GM12878 (cell line): ENCODE data around the gene CLDN10. TPM values are rescaled to one million over a fixed set of nuclear protein-coding genes. Genes with fewer than 3 reads are reported as not detected.

Source experiments
- ATAC-seq: fragments of 200-7000 bp; cut with Tn5 transposase; 3 replicates; pipeline ENCODE4 v1.9.1; 2020; ENCODE audit warnings: mild to moderate bottlenecking, moderate library complexity
- BruUV-seq: library from RNA; stranded (reverse); fragments of 400-500 nt; replicated peaks from 2 replicates; lab custom pipeline; 2021; lab: Mats Ljungman, UMichigan
- CTCF ChIA-PET: fragments of 300-600 bp; sonication (Branson Sonifier 250); formaldehyde crosslinking; extraction: SDS; loops from one replicate; lab custom pipeline; 2021; ENCODE audit warnings: inconsistent platforms; lab: Yijun Ruan, JAX
- POLR2A ChIA-PET: fragments of 350-600 bp; formaldehyde crosslinking; extraction: SDS; loops from one replicate; lab custom pipeline; 2021; ENCODE audit warnings: inconsistent platforms; lab: Charles Lee
- RAD21 ChIA-PET: fragments of 300-600 bp; sonication (Branson Sonifier 250); formaldehyde crosslinking; loops from one replicate; lab custom pipeline; 2023; ENCODE audit warnings: antibody characterized with exemption; ENCODE audit not compliant: unreplicated experiment; lab: Charles Lee
- SMC1A ChIA-PET: fragments of 300-600 bp; sonication (Branson Sonifier 250); formaldehyde crosslinking; loops from one replicate; lab custom pipeline; 2023; ENCODE audit not compliant: unreplicated experiment, uncharacterized antibody; lab: Charles Lee
- DNase-seq: peaks from one replicate; pipeline ENCODE4 v3.0.0-alpha.2; 2011; ENCODE audit warnings: low read depth, low spot score
- FAIRE-seq: peaks from 3 replicates; lab custom pipeline; 2011; peaks lifted over from hg19 to GRCh38; lab: Jason Lieb, UNC
- H2AFZ ChIP-seq: 2 replicates; pipeline ENCODE4 v1.6.0; 2011; ENCODE audit warnings: low read depth, low read length, control low read depth; ENCODE audit not compliant: control insufficient read depth
- H3K27ac ChIP-seq: 2 replicates; pipeline ENCODE4 v1.5.1; 2011; ENCODE audit warnings: control low read depth; ENCODE audit not compliant: control insufficient read depth, insufficient read depth
- H3K27me3 ChIP-seq, 2 experiments: replicated peaks in 1 of 2; 2 replicates each; pipeline versions ENCODE4 v1.6.0 to v1.6.1; 2011; ENCODE audit warnings: low read length in 1 of 2; ENCODE audit not compliant: control insufficient read depth in 2 of 2, insufficient read depth in 2 of 2
- H3K36me3 ChIP-seq, 2 experiments: 2 replicates each; pipeline ENCODE4 v1.5.1; 2011; ENCODE audit warnings: low read length in 1 of 2; ENCODE audit not compliant: control insufficient read depth in 2 of 2, insufficient read depth in 2 of 2
- H3K4me1 ChIP-seq: 2 replicates; pipeline ENCODE4 v1.6.1; 2011; ENCODE audit warnings: mild to moderate bottlenecking, low read length, moderate library complexity, mixed read lengths; ENCODE audit not compliant: control insufficient read depth, insufficient read depth
- H3K4me2 ChIP-seq: 2 replicates; pipeline ENCODE4 v1.6.0; 2011; ENCODE audit warnings: control low read depth; ENCODE audit not compliant: control insufficient read depth, insufficient read depth
- H3K4me3 ChIP-seq: fragments of 200-600 bp; sonication (generic); 2 replicates; pipeline ENCODE4 v1.5.1; 2016
- H3K79me2 ChIP-seq: 2 replicates; pipeline ENCODE4 v1.6.0; 2011; ENCODE audit warnings: low read length; ENCODE audit not compliant: control insufficient read depth, insufficient read depth
- H3K9ac ChIP-seq: 2 replicates; pipeline ENCODE4 v1.8.0; 2011; ENCODE audit warnings: low read length, control low read depth, mixed read lengths; ENCODE audit not compliant: control insufficient read depth, insufficient read depth
- H3K9me3 ChIP-seq: replicated peaks from 3 replicates; pipeline ENCODE4 v1.5.1; 2011; ENCODE audit warnings: mild to moderate bottlenecking, low read length; ENCODE audit not compliant: control insufficient read depth, insufficient read depth
- H4K20me1 ChIP-seq: 2 replicates; pipeline ENCODE4 v1.6.0; 2011; ENCODE audit not compliant: control insufficient read depth, insufficient read depth
- CHD1 ChIP-seq: IDR thresholded peaks from 2 replicates; pipeline ENCODE4 v1.6.1; 2012; ENCODE audit warnings: low read depth, low read length, improper control_type of control experiment
- DPF2 ChIP-seq: fragments of 450-650 bp; IDR thresholded peaks from 2 replicates; pipeline ENCODE4 v1.6.1; 2017; ENCODE audit warnings: mild to moderate bottlenecking
- IKZF2 ChIP-seq, 2 experiments: fragments of 450-650 bp; IDR thresholded peaks; 2 replicates each; pipeline ENCODE4 v1.6.1; 2017; ENCODE audit warnings: mild to moderate bottlenecking in 2 of 2, moderate library complexity in 2 of 2
- MXI1 ChIP-seq: fragments of 150-350 bp; IDR thresholded peaks from 2 replicates; pipeline ENCODE4 v1.6.1; 2011; ENCODE audit warnings: low read depth, mild to moderate bottlenecking, inconsistent platforms, low read length, improper control_type of control experiment
- NFYA ChIP-seq: IDR thresholded peaks from 2 replicates; pipeline ENCODE4 v1.6.1; 2011; ENCODE audit warnings: low read depth, mild to moderate bottlenecking, low read length, improper control_type of control experiment, borderline replicate concordance
- NRF1 ChIP-seq: conservative IDR thresholded peaks from 2 replicates; pipeline ENCODE4 v1.6.1; 2011; ENCODE audit warnings: mild to moderate bottlenecking, low read depth, low read length, improper control_type of control experiment
- POLR2AphosphoS5 ChIP-seq: IDR thresholded peaks from 2 replicates; pipeline ENCODE4 v1.6.1; 2011; ENCODE audit warnings: mild to moderate bottlenecking, low read length, inconsistent platforms
- RCOR1 ChIP-seq: conservative IDR thresholded peaks from 2 replicates; pipeline ENCODE4 v1.6.1; 2012; ENCODE audit warnings: low read depth, low read length, improper control_type of control experiment
- STAT1 ChIP-seq: fragments of 450-650 bp; conservative IDR thresholded peaks from 2 replicates; pipeline ENCODE4 v1.6.1; 2014; ENCODE audit warnings: antibody characterized with exemption, mild to moderate bottlenecking
- STAT3 ChIP-seq: IDR thresholded peaks from 2 replicates; pipeline ENCODE4 v1.6.1; 2011; ENCODE audit warnings: low read depth, low read length, improper control_type of control experiment
- YBX1 ChIP-seq: fragments of 450-650 bp; IDR thresholded peaks from 2 replicates; pipeline ENCODE4 v1.6.1; 2016; ENCODE audit warnings: antibody characterized with exemption
- WGBS: methylation state at CpG from one replicate; pipeline ENCODE4 v1.1.6; 2016; ENCODE audit warnings: low lambda C conversion rate; ENCODE audit not compliant: insufficient replicate concordance, insufficient coverage; ENCODE audit errors: missing lambda C conversion rate; 5-methylcytosine and 5-hydroxymethylcytosine counted together
- in situ Hi-C: fragments of 300-500 bp; cut with MboI; formaldehyde crosslinking; loops from 9 replicates; pipeline ENCODE4 v1.14.3; 2018; ENCODE audit warnings: mixed read lengths
- intact Hi-C: fragments of 100-400 bp; cut with micrococcal nuclease; formaldehyde crosslinking; loops from one replicate; pipeline ENCODE4 v1.14.2; 2022; ENCODE audit not compliant: unreplicated experiment
- polyA plus RNA-seq, 11 experiments: library from polyadenylated mRNA; depleted of rRNA in 4 of 11; unstranded in 6 of 11; stranded (reverse) in 5 of 11; fragments of >200 nt; fragmentation: Nextera tagmentation in 4 of 11; fragmentation: Illumina TruSeq in 1 of 11; extraction: Ambion mirVana in 4 of 11; extraction: Trizol in 1 of 11; gene quantifications; 1 replicate in 1 of 11; 2 replicates in 10 of 11; pipeline versions ENCODE4 v1.2.1 to v1.2.3, GENCODE V29; 2011 to 2016; ENCODE audit warnings: inconsistent platforms in 2 of 11, missing spikeins in 2 of 11, low read depth in 1 of 11
- total RNA-seq, 4 experiments: library from RNA; depleted of rRNA in 3 of 4; stranded (reverse); fragments of >200 nt in 3 of 4; fragmentation: Illumina TruSeq in 1 of 4; extraction: Trizol in 1 of 4; gene quantifications; 2 replicates each; pipeline versions ENCODE4 v1.2.1 to v1.2.3, GENCODE V29; 2013 to 2021
- TF ChIP-seq, protein P1 (sequence below): fragments of 450-650 bp; formaldehyde crosslinking; IDR thresholded peaks from 2 replicates; pipeline ENCODE4 v1.5.0; 2022; ENCODE audit warnings: mild to moderate bottlenecking, missing genetic modification characterization
- TF ChIP-seq, protein P2 (sequence below): fragments of 150-350 bp; IDR thresholded peaks from 2 replicates; pipeline ENCODE4 v1.6.1; 2014; ENCODE audit warnings: mild to moderate bottlenecking, low read depth, low read length
- TF ChIP-seq, protein P3 (sequence below): IDR thresholded peaks from 2 replicates; pipeline ENCODE4 v1.6.1; 2011; ENCODE audit warnings: borderline replicate concordance, low read depth, mild to moderate bottlenecking, moderate library complexity, low read length; ENCODE audit not compliant: insufficient read depth, poor library complexity, severe bottlenecking
- TF ChIP-seq, protein P4 (sequence below): IDR thresholded peaks from 2 replicates; pipeline ENCODE4 v1.6.1; 2011; ENCODE audit warnings: low read depth, low read length, improper control_type of control experiment, borderline replicate concordance

Gene CLDN10
- total and polyA plus RNA-seq, 10 of the 15 experiments (the other 5 are each of a cell fraction or from before 2014, with no cell fraction given) = not detected

DNA sequence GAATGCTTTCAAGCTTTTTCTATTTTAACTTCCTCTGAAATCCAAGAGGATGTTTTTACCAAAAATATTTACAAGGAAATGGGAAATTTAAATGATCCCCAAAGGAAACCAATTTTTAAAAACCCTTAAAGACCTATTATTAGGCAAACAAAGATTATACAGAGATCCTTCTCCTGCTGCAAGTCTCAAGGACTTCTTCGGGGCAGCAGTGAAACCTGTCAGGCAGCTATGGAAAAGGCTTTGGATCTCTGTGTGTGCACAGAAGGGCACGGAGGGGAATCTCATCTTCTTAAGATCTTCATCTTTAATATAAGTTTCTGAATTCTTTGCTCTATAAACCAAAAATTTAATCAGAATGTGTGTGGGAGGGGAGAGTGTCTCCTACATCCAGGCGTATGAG is 36.0 kb upstream of the CLDN10 start (continued):
- TF ChIP-seq YBX1 = no peak
- TF ChIP-seq IKZF2 (IDR thresholded peaks at IDR 0.05) = no peak
- TF ChIP-seq DPF2 = no peak
- TF ChIP-seq NRF1 = no peak
- no peak for TF ChIP-seq STAT1

DNA sequence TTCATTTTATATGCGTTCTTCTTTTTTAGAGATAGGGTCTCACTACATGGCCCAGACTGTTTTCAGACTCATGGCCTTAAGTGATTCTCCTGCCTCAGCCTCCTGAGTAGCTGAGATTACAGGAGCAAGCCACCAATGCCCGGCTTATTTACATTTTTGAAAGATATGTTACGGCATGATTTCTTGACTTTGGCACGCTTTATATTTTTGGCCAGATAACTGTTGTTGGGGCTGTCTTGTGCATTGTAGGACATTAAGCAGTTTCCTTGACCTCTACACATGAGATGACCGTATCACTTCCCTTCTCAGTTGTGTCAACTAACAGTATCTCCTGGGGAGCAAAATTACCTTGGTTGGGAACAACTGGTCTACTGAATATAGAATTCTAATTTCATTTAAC is 28.9 kb upstream of the CLDN10 start:
- no peaks in the 10 kb centered on the region for H3K79me2 ChIP-seq
- no peak overlapping the region for H3K4me3 ChIP-seq
- SMC1A ChIA-PET = no interaction called here
- no peaks in the 10 kb centered on the region for H4K20me1 ChIP-seq
- CTCF ChIA-PET = interaction anchor here (0.9 to 2.0 kb wide), 2 partner anchors 11 to 13 kb away, joined by 3 to 10 read pairs (median 3); no protein-coding TSS in a partner anchor
- no peaks in the 10 kb centered on the region; a peak in 1 of 4 replicates for H3K27me3 ChIP-seq
- no peak overlapping the region for H3K27ac ChIP-seq
- 75% methylated on average over 5 of the region's 5 CpGs for WGBS
- POLR2A ChIA-PET = no interaction called here
- no peak for ATAC-seq
- RAD21 ChIA-PET = no interaction called here
- BruUV-seq = no TSS peak
- no peaks in the 10 kb centered on the region for H3K4me1 ChIP-seq
- H3K4me2 ChIP-seq = no peak overlapping the region
- no peaks in the 10 kb centered on the region for H3K36me3 ChIP-seq
- intact Hi-C loops (no loop called here), in situ Hi-C loops (no loop called here)
- no peak for FAIRE-seq
- no peak for DNase-seq
- H3K9me3 ChIP-seq = no peaks in the 10 kb centered on the region; the same call in 2 of the 3 replicates
- no peak overlapping the region for H3K9ac ChIP-seq
- H2AFZ ChIP-seq = no peak overlapping the region
- TF ChIP-seq STAT3 = no peak
- TF ChIP-seq NFYA = no peak
- no peak for TF ChIP-seq MXI1
- no peak for TF ChIP-seq POLR2AphosphoS5
- no peak for TF ChIP-seq RCOR1
- TF ChIP-seq, protein P1, sequence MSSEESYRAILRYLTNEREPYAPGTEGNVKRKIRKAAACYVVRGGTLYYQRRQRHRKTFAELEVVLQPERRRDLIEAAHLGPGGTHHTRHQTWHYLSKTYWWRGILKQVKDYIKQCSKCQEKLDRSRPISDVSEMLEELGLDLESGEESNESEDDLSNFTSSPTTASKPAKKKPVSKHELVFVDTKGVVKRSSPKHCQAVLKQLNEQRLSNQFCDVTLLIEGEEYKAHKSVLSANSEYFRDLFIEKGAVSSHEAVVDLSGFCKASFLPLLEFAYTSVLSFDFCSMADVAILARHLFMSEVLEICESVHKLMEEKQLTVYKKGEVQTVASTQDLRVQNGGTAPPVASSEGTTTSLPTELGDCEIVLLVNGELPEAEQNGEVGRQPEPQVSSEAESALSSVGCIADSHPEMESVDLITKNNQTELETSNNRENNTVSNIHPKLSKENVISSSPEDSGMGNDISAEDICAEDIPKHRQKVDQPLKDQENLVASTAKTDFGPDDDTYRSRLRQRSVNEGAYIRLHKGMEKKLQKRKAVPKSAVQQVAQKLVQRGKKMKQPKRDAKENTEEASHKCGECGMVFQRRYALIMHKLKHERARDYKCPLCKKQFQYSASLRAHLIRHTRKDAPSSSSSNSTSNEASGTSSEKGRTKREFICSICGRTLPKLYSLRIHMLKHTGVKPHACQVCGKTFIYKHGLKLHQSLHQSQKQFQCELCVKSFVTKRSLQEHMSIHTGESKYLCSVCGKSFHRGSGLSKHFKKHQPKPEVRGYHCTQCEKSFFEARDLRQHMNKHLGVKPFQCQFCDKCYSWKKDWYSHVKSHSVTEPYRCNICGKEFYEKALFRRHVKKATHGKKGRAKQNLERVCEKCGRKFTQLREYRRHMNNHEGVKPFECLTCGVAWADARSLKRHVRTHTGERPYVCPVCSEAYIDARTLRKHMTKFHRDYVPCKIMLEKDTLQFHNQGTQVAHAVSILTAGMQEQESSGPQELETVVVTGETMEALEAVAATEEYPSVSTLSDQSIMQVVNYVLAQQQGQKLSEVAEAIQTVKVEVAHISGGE (CRISPR knock-in tag) = no peak
- TF ChIP-seq, protein P2, sequence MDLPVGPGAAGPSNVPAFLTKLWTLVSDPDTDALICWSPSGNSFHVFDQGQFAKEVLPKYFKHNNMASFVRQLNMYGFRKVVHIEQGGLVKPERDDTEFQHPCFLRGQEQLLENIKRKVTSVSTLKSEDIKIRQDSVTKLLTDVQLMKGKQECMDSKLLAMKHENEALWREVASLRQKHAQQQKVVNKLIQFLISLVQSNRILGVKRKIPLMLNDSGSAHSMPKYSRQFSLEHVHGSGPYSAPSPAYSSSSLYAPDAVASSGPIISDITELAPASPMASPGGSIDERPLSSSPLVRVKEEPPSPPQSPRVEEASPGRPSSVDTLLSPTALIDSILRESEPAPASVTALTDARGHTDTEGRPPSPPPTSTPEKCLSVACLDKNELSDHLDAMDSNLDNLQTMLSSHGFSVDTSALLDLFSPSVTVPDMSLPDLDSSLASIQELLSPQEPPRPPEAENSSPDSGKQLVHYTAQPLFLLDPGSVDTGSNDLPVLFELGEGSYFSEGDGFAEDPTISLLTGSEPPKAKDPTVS = no peak
- TF ChIP-seq, protein P3, sequence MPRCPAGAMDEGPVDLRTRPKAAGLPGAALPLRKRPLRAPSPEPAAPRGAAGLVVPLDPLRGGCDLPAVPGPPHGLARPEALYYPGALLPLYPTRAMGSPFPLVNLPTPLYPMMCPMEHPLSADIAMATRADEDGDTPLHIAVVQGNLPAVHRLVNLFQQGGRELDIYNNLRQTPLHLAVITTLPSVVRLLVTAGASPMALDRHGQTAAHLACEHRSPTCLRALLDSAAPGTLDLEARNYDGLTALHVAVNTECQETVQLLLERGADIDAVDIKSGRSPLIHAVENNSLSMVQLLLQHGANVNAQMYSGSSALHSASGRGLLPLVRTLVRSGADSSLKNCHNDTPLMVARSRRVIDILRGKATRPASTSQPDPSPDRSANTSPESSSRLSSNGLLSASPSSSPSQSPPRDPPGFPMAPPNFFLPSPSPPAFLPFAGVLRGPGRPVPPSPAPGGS = no peak
- TF ChIP-seq CHD1 = no peak
- TF ChIP-seq, protein P4, sequence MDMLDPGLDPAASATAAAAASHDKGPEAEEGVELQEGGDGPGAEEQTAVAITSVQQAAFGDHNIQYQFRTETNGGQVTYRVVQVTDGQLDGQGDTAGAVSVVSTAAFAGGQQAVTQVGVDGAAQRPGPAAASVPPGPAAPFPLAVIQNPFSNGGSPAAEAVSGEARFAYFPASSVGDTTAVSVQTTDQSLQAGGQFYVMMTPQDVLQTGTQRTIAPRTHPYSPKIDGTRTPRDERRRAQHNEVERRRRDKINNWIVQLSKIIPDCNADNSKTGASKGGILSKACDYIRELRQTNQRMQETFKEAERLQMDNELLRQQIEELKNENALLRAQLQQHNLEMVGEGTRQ = no peak
